HL-60 (cell line): ENCODE data around the gene H2AZ1.

Experiments
- TF ChIP-seq, protein P1 (sequence below): IDR thresholded peaks from one replicate; pipeline ENCODE4 v1.5.1; 2011; ENCODE audit warnings: low read length, control low read depth, inconsistent platforms; ENCODE audit not compliant: insufficient read depth
- TF ChIP-seq, protein P2 (sequence below): IDR thresholded peaks from 2 replicates; pipeline ENCODE4 v1.6.1; 2012; ENCODE audit warnings: low read depth; ENCODE audit not compliant: insufficient replicate concordance

DNA sequence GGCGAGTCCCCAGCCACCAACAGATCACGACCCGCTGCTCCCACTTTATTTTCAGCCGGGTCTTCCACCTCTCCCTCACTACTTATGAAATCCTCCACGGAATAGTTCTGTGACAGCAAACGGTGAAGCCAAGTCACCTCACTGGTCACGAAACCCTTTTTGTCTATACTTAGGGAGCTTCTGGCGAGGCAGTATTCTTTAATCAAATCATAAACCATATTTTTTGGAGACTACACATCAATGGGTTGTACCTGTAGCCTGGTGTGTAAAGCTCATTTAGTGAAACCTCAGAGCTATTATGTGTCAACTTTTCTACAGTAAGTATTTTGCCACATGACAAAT, 809 bp upstream of the H2AZ1 start:
- TF ChIP-seq, protein P1, sequence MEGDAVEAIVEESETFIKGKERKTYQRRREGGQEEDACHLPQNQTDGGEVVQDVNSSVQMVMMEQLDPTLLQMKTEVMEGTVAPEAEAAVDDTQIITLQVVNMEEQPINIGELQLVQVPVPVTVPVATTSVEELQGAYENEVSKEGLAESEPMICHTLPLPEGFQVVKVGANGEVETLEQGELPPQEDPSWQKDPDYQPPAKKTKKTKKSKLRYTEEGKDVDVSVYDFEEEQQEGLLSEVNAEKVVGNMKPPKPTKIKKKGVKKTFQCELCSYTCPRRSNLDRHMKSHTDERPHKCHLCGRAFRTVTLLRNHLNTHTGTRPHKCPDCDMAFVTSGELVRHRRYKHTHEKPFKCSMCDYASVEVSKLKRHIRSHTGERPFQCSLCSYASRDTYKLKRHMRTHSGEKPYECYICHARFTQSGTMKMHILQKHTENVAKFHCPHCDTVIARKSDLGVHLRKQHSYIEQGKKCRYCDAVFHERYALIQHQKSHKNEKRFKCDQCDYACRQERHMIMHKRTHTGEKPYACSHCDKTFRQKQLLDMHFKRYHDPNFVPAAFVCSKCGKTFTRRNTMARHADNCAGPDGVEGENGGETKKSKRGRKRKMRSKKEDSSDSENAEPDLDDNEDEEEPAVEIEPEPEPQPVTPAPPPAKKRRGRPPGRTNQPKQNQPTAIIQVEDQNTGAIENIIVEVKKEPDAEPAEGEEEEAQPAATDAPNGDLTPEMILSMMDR, result no peak
- TF ChIP-seq, protein P2, sequence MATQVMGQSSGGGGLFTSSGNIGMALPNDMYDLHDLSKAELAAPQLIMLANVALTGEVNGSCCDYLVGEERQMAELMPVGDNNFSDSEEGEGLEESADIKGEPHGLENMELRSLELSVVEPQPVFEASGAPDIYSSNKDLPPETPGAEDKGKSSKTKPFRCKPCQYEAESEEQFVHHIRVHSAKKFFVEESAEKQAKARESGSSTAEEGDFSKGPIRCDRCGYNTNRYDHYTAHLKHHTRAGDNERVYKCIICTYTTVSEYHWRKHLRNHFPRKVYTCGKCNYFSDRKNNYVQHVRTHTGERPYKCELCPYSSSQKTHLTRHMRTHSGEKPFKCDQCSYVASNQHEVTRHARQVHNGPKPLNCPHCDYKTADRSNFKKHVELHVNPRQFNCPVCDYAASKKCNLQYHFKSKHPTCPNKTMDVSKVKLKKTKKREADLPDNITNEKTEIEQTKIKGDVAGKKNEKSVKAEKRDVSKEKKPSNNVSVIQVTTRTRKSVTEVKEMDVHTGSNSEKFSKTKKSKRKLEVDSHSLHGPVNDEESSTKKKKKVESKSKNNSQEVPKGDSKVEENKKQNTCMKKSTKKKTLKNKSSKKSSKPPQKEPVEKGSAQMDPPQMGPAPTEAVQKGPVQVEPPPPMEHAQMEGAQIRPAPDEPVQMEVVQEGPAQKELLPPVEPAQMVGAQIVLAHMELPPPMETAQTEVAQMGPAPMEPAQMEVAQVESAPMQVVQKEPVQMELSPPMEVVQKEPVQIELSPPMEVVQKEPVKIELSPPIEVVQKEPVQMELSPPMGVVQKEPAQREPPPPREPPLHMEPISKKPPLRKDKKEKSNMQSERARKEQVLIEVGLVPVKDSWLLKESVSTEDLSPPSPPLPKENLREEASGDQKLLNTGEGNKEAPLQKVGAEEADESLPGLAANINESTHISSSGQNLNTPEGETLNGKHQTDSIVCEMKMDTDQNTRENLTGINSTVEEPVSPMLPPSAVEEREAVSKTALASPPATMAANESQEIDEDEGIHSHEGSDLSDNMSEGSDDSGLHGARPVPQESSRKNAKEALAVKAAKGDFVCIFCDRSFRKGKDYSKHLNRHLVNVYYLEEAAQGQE, result no peak
